Peyer's patch (tissue), 4 donors: ENCODE measurements around the gene KIFAP3. TPM values are rescaled to one million over a fixed set of nuclear protein-coding genes. Genes with fewer than 3 reads are reported as not detected.
"Not testable (repeated sequence)": the region's sequence is repeated elsewhere in the genome, so short reads cannot be mapped to it uniquely, and the experiment has no call there.

Experiments used
- DNase-seq, 3 donors: peaks; one replicate each; pipeline ENCODE4 v3.0.0-alpha.2; 2017 to 2019
- H3K27ac ChIP-seq, 4 donors: fragments of 200-600 bp; sonication (generic); one replicate each; pipeline ENCODE4 v1.5.1; 2016 to 2019
- H3K27me3 ChIP-seq, 2 donors: fragments of 200-600 bp; sonication (generic); one replicate each; pipeline ENCODE4 v1.5.1; 2019
- H3K36me3 ChIP-seq, 3 donors: fragments of 200-600 bp; sonication (generic); one replicate each; pipeline ENCODE4 v1.5.1; 2016 to 2019
- H3K4me1 ChIP-seq, 4 donors: fragments of 200-600 bp; sonication (generic); one replicate each; pipeline ENCODE4 v1.5.1; 2016 to 2019
- H3K4me3 ChIP-seq, 4 donors: fragments of 200-600 bp; sonication (generic); 1 replicate in 3 of 4; 2 replicates in 1 of 4; pipeline ENCODE4 v1.5.1; 2016 to 2019; ENCODE audit warnings: mild to moderate bottlenecking in 1 of 4
- H3K9me3 ChIP-seq, 4 donors: fragments of 200-600 bp; sonication (generic); one replicate each; pipeline ENCODE4 v1.5.1; 2016 to 2019; ENCODE audit warnings: mild to moderate bottlenecking in 1 of 4
- POLR2A ChIP-seq, 2 donors: fragments of 450-650 bp; IDR thresholded peaks; one replicate each; pipeline ENCODE4 v1.5.1; 2017; ENCODE audit warnings: antibody characterized with exemption in 2 of 2, mild to moderate bottlenecking in 2 of 2, moderate library complexity in 2 of 2
- total RNA-seq, 4 donors: library from RNA; depleted of rRNA; stranded (reverse); fragments of >200 nt; gene quantifications; one replicate each; pipeline ENCODE4 v1.1.0, GENCODE V29; 2016
- TF ChIP-seq, protein P1 (sequence below), 6 experiments: fragments of 450-650 bp in 4 of 6; fragments of 200-600 bp in 2 of 6; sonication (generic) in 1 of 6; IDR thresholded peaks; one replicate each; pipeline ENCODE4 v1.5.1; 2017 to 2019; ENCODE audit warnings: antibody characterized with exemption in 6 of 6, mild to moderate bottlenecking in 3 of 6, moderate library complexity in 1 of 6

Gene KIFAP3
- 10 to 100 TPM; 22.9 to 39.7 (median 25.9) TPM for total RNA-seq

DNA sequence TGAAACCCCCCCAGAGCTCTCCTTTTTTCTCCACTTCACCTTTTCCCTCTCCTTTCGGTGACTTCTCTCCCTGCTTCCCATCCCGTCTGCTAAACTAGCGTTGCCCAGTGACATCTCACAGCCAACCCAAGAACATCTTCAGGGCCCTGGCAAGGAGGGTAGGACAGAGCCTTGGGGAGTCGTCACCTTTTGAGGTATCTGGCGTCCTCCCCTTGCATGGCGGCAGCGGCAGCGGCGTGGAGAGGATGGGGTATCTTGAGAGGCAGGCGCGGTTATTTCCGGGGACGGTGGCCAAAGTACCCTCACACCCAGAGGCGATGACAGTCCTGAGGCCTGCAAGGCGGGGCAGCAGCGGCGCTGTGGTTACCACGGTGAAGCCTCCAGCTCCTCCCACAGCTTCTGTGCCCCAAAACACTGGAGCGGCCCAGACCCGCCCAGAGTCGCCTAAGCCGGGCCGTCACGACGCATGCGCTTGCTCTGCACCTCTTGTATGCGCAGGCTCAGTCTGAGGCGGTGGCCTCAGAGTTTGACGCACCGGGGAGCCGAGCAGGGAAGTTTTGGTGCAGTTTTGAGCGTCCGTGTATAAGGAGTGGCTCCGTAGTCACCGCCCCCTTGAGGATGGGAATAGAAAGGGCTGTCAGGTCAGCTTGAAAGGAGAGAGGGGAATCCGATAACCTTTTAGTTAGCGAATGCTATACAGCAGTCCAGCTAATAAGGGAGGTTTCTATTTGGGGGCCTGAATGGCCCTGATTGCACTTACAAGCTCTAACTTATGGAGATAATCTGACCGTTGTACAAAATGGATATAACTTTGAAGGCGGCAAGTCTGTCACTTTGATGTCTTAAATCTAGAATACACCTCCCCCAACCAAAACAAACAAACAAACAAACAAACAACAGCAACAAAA, at the start of gene KIFAP3:
TSS of gene KIFAP3 (minus strand) at position 446 of the 908 bp plus-strand sequence. CDS start at position 218, 228 bp downstream.
- TF ChIP-seq, protein P1, sequence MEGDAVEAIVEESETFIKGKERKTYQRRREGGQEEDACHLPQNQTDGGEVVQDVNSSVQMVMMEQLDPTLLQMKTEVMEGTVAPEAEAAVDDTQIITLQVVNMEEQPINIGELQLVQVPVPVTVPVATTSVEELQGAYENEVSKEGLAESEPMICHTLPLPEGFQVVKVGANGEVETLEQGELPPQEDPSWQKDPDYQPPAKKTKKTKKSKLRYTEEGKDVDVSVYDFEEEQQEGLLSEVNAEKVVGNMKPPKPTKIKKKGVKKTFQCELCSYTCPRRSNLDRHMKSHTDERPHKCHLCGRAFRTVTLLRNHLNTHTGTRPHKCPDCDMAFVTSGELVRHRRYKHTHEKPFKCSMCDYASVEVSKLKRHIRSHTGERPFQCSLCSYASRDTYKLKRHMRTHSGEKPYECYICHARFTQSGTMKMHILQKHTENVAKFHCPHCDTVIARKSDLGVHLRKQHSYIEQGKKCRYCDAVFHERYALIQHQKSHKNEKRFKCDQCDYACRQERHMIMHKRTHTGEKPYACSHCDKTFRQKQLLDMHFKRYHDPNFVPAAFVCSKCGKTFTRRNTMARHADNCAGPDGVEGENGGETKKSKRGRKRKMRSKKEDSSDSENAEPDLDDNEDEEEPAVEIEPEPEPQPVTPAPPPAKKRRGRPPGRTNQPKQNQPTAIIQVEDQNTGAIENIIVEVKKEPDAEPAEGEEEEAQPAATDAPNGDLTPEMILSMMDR (IDR thresholded peaks at IDR 0.05): peak; percentile 37 to 65 (median 52)
- peak; percentile 47 to 70 for TF ChIP-seq POLR2A (IDR thresholded peaks at IDR 0.05)
- Histone ChIP-seq H3K36me3 (no peaks in the 10 kb centered on the region), H3K27ac (peak within 1 kb of the TSS; percentile 68 to 80 (median 76)), H3K27me3 (no peaks in the 10 kb centered on the region), H3K9me3 (peaks cover 0 to 5% (median 0%) of the 10 kb centered on the region in 4 donors), H3K4me3 (peak within 1 kb of the TSS; percentile 47 to 69 (median 57)), H3K4me1 (peaks cover 0 to 13% (median 6%) of the 10 kb centered on the region in 4 donors)
- DNase-seq: peak; percentile 95 to 99 (median 95)

DNA sequence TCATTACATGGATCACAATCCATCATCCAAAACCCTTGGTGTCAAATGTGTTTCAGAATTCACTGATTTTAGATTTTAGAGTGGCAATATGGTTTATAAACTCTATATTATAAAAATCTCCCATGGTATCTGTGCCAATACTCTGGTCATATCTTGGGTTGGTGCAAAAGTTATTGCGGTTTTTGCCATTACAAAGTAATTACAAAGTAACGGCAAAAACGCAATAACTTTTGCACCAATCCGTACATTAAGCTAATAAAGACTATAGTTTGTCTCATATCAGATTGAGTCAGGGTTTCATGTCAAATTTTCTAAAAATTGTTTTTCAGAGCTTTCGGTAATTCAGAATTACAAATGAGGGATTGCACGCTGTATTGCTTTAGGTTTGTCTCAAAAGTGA, 47.9 kb upstream of the KIFAP3 start:
- Histone ChIP-seq H3K27ac (no peak overlapping the region), H3K4me1 (no peaks in the 10 kb centered on the region), H3K36me3 (no peaks in the 10 kb centered on the region), H3K27me3 (no peaks in the 10 kb centered on the region), H3K4me3 (no peak overlapping the region), H3K9me3 (peaks cover 0 to 3% (median 0%) of the 10 kb centered on the region in 4 donors)
- DNase-seq: no peak
- TF ChIP-seq, protein P1 (IDR thresholded peaks at IDR 0.05): no peak
- TF ChIP-seq POLR2A (IDR thresholded peaks at IDR 0.05): no peak

DNA sequence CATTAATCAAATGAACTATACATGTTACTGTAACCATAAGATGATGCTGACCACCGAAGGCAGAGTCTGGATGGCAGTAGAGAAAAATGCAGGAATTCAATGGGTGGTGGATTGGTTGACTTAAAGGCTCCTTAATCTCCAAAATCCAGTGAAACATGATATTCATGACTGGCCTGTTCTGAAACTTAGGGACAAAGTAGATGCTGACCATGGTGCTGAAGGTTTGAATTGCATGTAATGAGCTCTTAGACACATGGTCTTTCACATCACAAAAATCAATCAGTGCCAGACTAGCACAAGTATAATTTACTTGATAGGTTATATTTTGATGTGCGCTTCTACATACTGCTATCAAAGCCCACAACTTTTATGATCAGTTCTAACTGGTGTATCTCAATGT, 40.4 kb upstream of the KIFAP3 start:
- no peaks in the 10 kb centered on the region for H3K4me1 ChIP-seq
- no peak overlapping the region for H3K4me3 ChIP-seq
- H3K9me3 ChIP-seq: no peaks in the 10 kb centered on the region
- H3K36me3 ChIP-seq: no peaks in the 10 kb centered on the region
- no peaks in the 10 kb centered on the region for H3K27me3 ChIP-seq
- no peak for DNase-seq
- TF ChIP-seq POLR2A (IDR thresholded peaks at IDR 0.05): no peak
- TF ChIP-seq, protein P1 (IDR thresholded peaks at IDR 0.05): no peak
- no peak overlapping the region for H3K27ac ChIP-seq

DNA sequence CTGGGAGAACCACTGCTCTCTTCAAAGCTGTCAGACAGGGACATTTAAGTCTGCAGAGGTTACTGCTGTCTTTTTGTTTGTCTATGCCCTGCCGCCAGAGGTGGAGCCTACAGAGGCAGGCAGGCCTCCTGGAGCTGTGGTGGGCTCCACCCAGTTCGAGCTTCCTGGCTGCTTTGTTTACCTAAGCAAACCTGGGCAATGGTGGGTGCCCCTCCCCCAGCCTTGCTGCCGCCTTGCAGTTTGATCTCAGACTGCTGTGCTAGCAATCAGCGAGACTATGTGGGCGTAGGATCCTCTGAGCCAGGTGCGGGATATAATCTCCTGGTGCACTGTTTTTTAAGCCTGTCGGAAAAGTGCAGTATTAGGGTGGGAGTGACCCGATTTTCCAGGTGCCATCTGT, 38.6 kb upstream of the KIFAP3 start:
- H3K27me3 ChIP-seq, H3K4me3 ChIP-seq, H3K36me3 ChIP-seq, H3K4me1 ChIP-seq, H3K9me3 ChIP-seq, H3K27ac ChIP-seq, DNase-seq: not testable (repeated sequence)

DNA sequence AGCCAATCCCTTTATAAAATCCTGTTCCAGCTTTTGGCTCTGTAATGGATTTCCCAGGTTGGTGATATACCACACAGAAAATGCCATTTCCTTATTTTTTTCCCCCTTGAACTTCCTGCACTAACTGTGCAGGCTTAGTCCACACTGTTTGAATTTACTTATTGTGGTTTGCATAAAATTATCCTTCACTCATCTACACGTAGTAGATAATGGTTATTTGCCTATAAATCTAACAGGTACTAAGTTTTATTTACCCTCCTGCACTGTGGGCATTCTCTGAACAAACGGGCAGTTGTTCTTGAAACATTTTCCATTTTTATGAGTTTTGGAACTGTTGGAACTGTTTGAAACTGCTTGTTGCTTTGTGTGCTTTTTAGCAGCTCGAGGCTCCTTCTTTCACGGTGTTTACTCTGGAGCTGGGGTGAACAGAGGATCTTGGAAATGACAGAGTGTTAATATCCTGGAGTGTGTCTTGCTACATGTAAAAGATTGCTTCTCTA, 23.0 kb upstream of the KIFAP3 start:
- Histone ChIP-seq H3K4me3 (no peak overlapping the region), H3K27me3 (no peaks in the 10 kb centered on the region), H3K4me1 (no peaks in the 10 kb centered on the region), H3K36me3 (no peaks in the 10 kb centered on the region), H3K27ac (no peak overlapping the region), H3K9me3 (no peaks in the 10 kb centered on the region)
- no peak for TF ChIP-seq POLR2A (IDR thresholded peaks at IDR 0.05)
- TF ChIP-seq, protein P1 (IDR thresholded peaks at IDR 0.05): no peak
- DNase-seq: no peak

DNA sequence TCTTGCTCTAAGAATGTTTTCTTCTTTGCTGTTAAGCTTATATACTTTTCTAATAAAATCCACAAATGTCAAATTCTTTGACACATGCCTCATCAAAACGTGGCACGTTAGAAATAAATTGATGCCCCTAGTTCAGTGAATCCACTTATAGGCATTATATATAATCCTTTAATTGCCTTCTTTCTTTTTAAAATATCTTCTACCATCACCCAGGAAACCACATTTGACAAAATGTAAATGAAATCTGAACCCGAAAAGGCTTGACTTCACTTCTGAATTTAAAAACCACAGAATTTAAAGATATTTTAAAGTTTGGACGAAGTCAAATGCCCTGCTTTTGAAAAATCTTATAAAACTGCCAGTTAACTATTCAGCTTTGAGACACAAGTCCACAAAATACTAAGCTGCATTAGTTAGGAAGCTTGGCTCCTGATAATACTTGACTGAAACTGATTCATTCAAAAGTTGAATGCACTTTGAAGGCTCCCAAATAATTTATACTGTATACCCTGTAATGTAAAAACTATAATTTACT, 22.4 kb upstream of the KIFAP3 start:
- H3K9me3 ChIP-seq: no peaks in the 10 kb centered on the region
- H3K27ac ChIP-seq: no peak overlapping the region
- DNase-seq: no peak
- H3K36me3 ChIP-seq: no peaks in the 10 kb centered on the region
- H3K4me3 ChIP-seq: no peak overlapping the region
- no peaks in the 10 kb centered on the region for H3K27me3 ChIP-seq
- no peak for TF ChIP-seq POLR2A (IDR thresholded peaks at IDR 0.05)
- TF ChIP-seq, protein P1 (IDR thresholded peaks at IDR 0.05): no peak
- no peaks in the 10 kb centered on the region for H3K4me1 ChIP-seq
